ENCODE results near the gene DSCAM.
A peak's percentile ranks its signal among the peaks of the same experiment; 100 is the strongest.

The DSCAM gene

DNA sequence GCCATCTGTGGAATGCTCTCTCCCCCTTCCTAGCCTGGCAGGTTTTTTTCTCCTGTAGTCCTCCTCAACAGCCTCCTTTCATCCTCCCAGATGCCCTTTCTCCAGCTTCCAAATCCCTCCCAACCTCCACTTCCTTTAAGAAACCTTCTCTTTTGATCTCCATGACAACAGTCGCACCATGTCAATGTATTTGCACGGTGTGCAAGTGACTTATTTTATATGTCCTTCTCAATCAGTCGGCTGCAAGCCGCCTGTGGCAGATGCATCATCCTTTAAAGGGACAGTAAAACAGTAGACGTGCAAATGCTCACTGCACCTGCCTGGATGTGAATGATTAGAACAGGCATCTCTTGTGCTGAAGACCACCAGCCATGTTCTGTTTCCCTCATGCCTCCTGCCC lies 694.5 kb downstream of the DSCAM start:
- no peak for DNase-seq

DNA sequence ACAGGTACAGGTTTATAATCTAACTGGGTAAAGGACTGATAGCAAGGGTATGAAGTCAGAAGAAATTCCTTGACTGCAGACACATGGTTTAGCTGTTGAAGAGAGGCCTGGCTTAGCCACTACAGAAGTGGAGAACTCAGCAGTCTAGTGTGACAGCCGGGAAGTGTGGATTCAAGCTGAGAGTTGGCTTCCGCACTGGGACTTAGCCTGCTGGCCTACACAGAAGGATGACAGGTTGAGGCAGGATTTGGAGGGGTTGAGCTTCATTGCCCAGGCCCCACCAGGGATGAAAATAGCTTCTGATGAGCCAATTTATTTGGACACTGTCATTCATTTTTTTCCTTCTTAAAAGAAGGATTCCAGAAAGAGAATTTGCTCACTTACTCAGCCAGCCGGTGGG lies 695.3 kb downstream of the DSCAM start:
- DNase-seq = no peak

DNA sequence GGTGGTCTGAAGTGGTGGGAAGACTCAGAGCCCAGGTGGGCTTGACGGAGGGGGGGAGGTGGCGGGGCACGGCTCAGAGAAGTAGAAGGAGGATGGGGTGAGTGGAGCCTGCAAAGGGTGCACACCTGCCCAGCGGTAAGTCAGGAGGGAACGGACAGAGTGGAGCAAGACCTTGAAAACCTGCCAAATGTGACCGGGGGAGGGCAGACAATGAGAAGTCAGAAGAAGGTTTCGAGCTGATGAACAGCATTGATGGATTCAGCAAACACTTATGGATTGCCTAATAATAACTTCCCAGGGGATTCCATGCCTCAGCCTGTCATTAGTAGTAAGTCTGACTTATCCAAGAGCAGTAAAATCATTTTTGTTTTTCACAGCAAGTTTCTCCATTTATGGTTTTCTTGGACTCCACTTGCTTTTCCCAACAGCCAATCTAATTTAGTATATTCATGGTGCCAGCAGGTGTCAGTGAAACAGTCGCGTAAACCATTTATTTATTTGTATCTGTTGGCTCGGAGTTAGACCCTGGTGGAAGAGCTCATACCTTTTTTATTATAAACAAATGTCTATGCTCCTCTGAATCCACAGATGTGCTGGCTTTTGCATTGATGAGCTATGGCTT lies 700.6 kb downstream of the DSCAM start:
- DNase-seq = peak; percentile 24

DNA sequence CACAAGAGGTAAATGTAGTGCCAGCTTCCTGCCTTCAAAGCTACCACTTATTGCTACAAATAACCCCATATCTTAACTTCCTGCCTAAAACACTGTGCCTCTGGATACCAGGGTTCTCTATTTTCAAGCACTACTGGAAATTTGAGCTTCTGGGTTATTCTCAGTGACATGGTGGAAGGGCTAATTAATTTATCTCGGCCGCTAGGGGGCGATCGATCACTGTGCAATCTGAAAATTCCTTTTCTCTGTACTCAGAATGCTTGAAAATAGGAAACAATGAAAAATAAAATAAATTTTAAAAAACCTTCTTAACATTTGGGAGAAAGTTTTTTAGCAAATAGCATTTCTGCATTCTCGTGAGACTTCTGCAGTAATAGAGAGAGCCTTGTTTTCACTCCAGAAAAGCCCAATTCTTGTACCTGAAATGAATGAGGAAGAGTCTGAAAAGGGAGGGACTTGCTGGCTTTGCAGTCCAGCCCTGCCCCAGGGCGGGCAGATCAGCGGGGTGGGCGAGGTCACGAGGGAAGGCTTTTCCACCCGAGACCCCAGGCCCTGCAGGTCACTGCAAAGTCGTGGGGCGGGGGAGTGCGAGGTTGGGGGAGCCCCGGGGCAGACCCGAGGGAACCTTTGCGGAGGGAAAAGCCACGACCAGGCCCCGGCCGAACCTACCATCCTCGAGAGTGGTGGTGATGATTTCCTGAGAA lies 703.0 kb downstream of the DSCAM start:
- peak; percentile 18 for DNase-seq

DNA sequence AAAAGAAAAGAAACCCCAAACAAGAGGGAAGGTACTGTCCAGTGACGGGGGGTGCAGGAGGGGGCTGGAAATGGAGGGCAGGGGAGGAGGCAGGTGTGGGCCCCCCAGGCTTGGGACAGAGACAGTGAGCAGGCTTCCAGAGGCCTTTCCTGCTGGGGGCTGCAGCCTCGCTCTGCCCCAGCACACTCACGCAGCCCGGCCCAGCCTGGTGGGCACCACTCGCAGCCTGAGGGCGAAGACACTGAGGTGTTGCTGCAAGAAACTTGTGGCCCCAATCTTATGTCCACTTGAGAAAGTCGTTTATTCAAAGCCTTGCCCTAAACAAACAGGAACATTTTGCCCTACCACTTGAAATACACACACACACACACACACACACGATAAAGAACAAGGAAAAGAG lies 705.3 kb downstream of the DSCAM start:
- DNase-seq = no peak

DNA sequence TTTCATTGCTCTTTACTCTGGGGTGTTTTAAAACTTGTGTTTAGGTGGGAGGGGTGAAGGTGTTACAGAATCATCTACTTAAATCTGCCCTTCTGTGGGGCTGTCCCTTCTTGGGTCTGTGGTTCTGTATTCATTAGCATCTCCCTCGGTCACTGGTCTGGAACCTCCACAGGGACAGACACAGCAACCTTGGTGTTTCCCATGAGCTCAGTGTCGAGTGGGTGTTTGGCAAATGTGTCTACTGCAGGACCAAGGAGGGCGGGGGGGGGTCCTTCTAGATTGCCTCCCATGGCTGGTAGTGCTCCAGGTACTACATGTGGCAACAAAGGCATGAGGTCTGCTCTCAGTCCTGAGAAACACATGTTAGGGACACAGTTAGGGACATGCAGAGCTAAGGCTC lies 706.3 kb downstream of the DSCAM start:
- no peak for DNase-seq

DNA sequence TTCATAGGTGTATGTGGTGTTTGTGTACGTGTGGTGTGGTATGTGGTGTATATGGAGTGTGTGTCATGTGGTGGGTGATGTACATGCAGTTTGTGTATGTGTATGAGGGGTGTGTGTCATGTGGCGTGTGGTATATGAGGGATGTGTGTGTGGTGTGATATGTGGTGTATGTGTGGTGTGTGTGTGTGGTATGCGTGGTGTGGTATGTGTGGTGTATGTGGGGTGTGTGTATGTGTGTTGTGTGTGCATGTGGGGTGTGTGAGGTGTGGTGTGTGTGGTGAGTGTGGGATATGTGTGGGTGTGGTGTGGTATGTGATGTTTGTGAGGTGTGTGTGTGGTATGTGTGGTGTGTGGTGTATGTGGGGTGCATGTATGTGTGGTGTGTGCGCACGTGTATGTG lies 707.3 kb downstream of the DSCAM start:
- DNase-seq = no peak

DNA sequence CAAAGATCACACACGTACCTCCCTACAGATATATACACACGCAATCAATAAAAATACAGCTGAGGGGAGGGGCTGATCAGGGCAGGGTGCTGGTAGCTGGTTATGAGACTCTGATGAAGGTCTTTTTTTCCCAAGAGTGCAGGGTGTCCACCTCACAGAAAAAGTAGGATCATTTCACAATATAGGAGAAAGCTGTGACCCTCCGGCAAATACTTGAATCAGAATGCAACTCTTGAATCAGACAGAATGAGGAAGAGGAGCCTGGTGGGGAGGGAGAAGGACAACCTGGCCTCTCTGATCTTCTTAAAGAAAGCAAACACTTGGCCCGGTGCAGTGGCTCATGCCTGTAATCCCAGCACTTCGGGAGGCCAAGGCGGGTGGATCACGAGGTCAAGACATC lies 710.4 kb downstream of the DSCAM start:
- no peak for DNase-seq

DNA sequence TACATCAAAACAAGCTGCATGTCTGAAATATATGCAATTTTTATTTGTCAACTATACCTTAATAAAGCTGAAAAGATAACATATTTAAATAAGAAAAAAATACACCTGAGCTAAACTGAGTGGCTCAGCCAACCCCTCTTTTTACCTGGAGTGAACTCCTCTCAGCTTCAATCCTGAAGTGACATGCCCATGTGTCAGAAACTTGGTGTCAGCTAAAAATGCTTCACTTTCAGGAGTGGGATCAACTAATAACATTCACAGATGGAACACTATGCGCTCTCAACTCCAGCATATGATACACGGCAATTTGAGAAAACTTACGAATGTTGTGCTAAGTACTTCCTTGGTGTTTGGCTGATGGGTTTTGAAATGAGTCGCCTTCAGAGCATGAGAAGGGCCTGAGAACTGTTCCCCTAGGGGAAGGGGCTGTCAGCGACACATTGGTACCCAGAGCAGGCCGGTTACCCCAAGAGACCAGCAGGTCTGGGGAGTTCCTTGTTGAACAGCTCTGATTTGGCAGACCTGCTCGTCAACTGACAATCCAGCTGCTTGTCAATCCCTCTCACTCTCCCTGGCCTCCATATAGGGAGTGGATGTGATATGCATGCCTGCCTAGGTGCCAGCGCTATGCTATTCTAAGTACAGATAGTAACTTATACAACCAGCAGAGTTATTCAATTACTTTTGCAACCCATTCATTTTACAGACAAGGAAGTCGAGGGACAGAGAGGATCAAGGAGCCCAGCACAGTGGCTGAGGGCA lies 712.0 kb downstream of the DSCAM start:
- DNase-seq = no peak

DNA sequence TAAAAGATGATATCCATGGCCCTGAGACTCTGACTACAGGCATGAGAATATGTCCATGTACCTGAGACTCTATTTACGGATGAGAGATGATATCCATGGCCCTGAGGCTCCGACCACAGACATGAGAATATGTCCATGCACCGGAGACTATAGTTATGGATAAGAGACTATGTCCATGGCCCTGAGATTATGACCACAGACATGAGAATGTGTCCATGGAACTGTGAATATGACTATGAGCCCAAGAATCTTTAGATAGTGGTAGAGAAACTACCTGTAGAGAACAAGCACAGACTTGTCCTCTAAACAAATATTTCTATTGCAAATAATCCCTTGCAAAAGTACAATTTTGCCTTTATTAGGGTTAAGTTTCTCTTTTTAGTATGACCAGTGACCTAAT lies 716.5 kb downstream of the DSCAM start:
- DNase-seq = no peak

DNA sequence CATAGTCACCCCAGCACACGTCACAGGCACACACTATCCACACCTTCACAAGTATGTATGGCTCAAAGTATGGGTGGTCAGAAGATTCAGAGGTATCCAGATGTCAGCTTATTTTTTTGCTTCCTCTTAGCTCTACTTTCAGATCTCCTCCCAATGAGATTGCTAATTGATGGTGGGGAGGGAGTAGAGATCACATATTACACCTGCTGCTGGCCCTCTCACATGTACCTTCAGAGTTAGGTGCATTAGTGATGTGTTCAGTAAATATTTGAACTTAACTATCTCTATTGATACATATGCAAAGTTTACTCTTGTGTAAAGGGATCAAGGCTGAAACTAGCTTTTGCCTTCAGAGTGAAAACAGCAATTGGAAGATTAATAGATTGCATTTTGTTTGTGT lies 717.1 kb downstream of the DSCAM start:
- peak; percentile 16 for DNase-seq

DNA sequence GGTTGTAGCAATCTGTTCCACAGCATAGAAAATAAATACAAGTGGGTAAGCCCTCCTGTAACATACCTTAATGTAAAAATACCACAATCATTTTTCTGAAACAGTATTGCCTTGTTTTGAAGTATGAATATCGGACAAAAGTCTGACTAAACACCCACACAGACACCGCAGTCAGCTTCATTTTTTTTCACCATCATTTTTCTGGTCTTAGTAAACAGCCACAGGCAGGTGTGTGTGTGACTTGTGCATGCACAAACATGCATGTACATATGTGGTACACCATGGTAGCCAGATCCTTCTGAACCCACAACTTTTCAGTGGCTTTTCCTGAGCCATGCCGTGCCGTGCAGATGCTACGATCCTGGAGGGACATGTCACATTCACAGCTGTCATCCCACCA lies 718.1 kb downstream of the DSCAM start:
- DNase-seq = no peak

DNA sequence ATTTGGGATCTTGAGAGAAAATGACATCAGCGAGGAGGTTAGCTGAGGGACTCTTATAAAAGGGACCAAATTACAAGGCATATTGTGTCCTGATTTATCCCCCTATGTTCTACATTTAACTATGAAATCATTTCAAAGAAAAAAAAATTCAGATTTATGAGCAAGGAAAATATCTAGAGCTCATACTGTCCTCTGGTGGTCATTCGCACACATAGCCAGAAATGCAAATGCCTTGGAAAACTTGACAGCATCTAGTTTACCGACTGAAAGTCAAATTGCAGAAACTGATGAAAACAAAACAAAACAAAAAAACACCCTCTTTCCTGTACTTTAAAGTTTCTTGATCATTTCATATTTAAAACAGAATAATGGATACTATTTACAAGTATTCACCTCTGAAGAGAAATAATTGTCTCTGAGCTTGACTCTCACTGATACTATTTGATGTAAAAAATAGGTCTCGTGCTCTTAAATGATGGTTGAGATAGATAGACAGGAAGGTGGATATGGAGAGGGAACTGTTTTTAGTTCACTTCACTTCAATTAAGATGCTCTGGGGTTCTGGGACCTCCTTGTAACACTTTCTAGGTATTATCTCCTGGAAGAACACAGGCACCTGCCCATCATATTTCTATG lies 725.9 kb downstream of the DSCAM start:
- DNase-seq = no peak

DNA sequence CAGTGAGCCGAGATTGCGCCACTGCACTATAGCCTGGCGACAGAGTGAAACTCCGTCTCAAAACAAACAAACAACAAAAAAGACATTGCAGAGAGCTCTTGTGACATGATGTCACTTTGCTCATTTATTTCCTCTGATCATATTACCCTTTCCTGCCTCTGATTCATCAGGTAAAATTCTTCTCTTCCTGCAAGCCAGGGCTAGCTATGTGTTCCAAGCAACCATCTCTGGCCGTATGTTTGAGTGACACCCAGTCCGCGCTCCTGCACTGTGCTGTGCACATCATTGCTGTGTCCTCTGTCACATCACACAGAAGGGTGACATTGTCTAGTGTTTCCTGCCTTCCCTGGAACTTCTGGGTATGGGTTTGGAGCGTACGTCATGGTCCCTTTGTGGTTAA lies 728.4 kb downstream of the DSCAM start:
- DNase-seq = no peak

DNA sequence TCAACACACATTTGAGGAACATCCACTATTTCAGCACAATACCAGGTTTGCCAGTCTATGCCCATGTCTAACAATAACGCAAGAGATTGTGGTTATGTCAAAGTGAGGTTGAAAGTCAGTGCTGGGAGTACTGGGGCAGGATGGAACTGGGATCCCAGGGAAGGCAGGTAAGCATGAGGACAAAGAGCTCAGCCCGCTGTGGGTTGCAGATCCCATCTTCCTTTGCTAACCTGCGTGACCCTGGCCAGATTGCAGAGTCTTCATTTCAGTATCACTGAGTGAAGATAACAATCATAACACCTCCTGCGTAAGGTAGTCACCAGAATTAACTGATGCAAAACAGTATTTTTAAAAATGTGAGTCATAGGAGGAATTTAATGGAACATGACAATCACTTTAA lies 729.7 kb downstream of the DSCAM start:
- DNase-seq = no peak

DNA sequence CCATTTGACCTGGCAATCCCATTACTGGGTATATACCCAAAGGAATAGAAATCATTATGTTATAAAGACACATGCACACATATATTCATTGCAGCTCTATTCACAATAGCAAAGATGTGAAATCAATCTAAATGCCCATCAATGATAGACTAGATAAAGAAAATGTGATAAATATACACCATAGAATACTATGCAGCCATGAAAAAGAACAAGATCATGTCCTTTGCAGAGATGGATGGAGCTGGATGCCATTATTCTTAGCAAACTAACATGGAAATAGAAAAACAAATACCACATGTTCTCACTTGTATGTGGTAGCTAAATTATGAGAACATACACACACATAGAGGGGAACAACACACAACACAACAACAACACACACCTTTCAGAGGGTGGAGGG lies 731.2 kb downstream of the DSCAM start:
- DNase-seq = no peak

DNA sequence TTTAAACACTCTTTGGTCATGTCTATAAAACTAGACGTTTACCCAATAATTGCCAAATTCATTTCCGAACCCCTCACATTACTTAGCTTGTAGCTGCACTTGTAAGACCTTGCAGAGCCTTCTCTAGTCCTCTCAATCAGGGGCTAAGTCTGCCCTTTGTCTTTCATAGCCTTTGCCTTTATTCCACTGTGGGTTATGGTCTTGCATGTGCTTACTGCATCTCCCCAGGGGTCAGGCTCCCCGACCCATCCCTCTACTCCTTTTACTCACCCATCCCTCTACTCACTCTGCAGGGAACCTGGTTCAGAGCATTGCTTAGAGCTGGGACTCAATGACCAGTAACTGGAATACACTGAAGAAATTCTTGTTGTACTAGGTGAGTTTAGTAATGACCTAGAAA lies 744.3 kb downstream of the DSCAM start:
- DNase-seq = no peak

DNA sequence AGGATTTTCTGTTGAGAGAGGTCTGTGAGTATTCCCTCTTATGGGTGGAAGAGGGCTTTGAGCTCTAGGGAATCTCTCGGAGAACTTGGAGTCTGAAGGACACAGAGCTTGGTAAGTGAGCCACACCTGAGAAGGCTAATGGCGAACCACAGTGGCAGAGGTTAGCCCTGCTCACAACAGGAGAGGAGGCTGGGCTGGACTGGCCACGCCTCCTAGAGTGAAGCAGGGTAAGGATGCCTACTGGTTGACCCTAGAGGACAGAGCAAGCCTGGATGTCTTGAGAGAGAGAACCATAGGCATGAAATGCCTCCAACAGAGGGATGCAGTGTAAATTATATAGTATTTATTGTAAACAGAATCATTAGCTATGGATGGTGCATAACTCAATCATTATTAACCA lies 747.1 kb downstream of the DSCAM start:
- DNase-seq = no peak

DNA sequence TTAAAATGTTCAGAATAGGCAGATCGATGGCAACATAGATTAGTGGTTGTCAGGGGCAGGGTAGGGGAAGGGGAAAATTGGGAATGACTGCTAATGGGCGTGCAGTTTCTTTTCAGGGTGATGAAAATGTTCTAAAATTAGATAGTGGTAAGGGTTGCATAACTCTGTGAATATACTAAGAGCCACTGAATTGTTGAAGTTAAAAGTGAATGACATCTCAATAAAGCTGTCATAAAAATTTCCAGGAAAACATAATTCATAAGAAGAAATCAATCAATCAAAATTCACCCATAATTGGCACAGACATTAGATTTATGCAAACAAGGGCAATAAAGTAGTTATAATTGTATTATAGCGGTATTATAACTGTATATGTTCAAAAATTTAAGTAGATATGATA lies 751.5 kb downstream of the DSCAM start:
- no peak for DNase-seq

DNA sequence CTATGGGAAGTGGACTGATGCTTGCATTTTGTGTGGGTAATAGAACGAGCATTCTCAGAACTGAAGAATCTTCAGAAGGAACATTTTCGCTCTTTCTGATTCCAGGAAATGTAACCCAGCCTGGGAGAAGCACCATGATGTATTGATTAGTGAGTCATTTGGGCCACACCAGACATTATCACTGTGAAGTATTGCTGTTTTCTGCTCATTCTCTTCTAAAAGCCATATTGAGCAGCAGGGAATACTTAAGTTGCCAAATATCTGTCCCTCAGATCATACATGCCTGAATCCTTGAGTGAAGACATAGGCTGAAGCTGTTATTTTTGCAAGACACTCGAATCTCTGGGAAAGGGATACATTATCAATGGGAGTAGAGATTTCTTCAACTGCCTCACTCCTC lies 766.6 kb downstream of the DSCAM start:
- no peak for DNase-seq

DNA sequence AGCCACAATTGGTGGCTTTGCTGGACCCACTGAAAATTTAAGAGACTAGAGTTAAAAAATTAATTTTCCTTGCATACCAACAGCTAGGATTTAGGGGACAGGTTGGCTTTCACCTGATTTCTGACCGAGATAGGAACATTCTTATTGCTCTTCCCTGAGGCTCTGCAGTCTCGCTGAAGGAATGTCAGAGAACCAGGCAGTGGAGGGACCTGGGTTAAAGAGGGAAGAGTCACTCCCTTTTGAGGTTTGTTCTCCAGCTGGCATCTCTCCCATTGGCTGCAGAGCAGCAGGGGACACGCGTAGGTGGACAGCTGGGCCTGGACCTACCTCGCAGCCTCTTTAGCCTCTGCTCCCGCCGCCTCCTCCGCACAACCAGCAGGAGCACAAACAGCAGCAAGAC lies 772.2 kb downstream of the DSCAM start:
- no peak for DNase-seq

DNA sequence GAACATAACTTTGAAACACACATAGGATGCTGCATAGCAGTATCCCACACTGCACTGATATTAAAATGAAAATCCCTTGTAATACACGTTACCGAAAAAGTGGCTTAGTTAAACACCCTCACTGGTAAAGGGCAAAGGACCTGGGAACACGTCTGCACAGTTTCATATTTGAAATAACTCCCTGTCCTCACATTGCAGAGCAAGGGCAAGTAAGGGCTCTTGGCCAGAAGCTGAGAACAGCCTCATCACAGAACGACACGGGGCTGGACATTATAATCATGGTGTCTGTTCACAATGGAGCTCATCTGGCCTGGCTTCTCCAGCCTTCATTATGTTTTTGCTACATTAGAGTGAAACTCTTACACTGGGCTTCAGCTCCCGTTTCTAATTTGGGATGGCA lies 772.8 kb downstream of the DSCAM start:
- no peak for DNase-seq

DNA sequence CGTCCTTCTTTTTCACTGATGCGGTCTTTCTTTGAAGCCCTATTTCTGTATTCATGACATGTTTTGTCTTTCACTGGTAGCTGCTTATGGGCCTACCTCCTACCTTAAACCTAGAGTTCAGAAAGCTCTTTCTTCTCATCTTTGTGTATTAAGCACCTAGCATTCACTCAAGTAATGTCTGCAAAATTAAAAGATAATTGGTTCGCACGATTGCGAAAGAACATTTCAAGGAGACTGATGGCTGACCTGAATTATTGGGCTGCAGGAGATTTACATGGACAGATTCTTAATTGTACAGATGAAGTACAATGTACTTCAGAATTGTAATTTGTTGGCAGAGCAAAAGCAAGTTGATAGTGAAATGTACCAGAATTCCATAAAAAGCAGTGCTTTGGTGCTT lies 773.3 kb downstream of the DSCAM start:
- DNase-seq = no peak

DNA sequence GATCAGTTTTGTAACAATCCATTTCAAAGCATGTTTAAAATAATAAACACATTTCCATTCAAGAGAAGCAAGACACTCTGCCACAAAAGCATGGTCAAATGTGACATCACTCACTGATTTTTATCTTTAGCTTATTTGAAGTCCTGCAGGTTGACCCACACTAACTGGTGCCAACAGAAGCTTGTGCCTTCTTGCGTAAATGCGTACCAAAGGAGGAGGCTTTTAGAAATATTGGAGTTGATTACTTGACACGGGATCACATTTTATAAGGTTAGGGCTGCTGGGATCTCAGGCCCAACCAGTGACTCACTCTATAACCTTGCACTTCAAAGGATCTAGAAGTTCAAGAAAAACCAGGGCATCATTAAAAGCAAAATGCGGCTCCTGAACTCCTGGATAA lies 776.1 kb downstream of the DSCAM start:
- no peak for DNase-seq
